Endothelial cell of umbilical vein (primary cell): ENCODE measurements around the gene PRSS56.

Experiments
- CTCF ChIP-seq, 2 donors: IDR thresholded peaks; 1 replicate in 1 of 2; 2 replicates in 1 of 2; pipeline ENCODE4 v1.5.1; 2011; ENCODE audit warnings: low read length in 2 of 2, mild to moderate bottlenecking in 2 of 2, moderate library complexity in 2 of 2, control low read depth in 1 of 2, inconsistent platforms in 1 of 2, low read depth in 1 of 2; ENCODE audit not compliant: insufficient read depth in 1 of 2; ENCODE audit errors: extremely low read depth in 1 of 2
- TF ChIP-seq, protein P1 (sequence below): IDR thresholded peaks from 2 replicates; pipeline ENCODE4 v1.6.1; 2011; ENCODE audit not compliant: insufficient read depth, insufficient read length

- TF ChIP-seq, protein P1, sequence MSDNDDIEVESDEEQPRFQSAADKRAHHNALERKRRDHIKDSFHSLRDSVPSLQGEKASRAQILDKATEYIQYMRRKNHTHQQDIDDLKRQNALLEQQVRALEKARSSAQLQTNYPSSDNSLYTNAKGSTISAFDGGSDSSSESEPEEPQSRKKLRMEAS = no peak
- no peak for TF ChIP-seq CTCF (IDR thresholded peaks at IDR 0.05; ENCODE audit: extremely low read depth in 1 of 2, insufficient read depth in 1 of 2, low read depth in 1 of 2, low read length in 2 of 2)
Measured at GRCh38 chr2:232511336-232511890, 8.8 kb upstream of the PRSS56 start.
